OCI-LY1 (cell line): Measurements from ENCODE around the gene PBRM1.

Experiments used
- H2AFZ ChIP-seq: fragments of 200-600 bp; sonication (generic), shearing (Covaris generic); 2 replicates; pipeline ENCODE4 v1.6.0; 2014; ENCODE audit warnings: antibody characterized with exemption, mild to moderate bottlenecking, low read length
- H3F3A ChIP-seq: fragments of 200-600 bp; sonication (generic), shearing (Covaris generic); 2 replicates; pipeline ENCODE4 v1.6.0; 2014; ENCODE audit warnings: mild to moderate bottlenecking, antibody characterized with exemption, low read length, moderate library complexity; ENCODE audit not compliant: insufficient read depth
- H3K27ac ChIP-seq: fragments of 200-600 bp; sonication (generic); 2 replicates; pipeline ENCODE4 v1.5.1; 2014; ENCODE audit warnings: low read length, mixed run types, mild to moderate bottlenecking, low read depth; ENCODE audit not compliant: poor library complexity, severe bottlenecking
- H3K27me3 ChIP-seq: fragments of 200-600 bp; sonication (generic); 2 replicates; pipeline ENCODE4 v1.6.0; 2014; ENCODE audit warnings: antibody characterized with exemption, mild to moderate bottlenecking, low read length, moderate library complexity; ENCODE audit not compliant: insufficient read depth
- H3K36me3 ChIP-seq: fragments of 200-600 bp; sonication (generic); 2 replicates; pipeline ENCODE4 v1.6.1; 2014; ENCODE audit warnings: mild to moderate bottlenecking, antibody characterized with exemption, low read length, moderate library complexity, mixed read lengths; ENCODE audit not compliant: insufficient read depth
- H3K4me1 ChIP-seq: fragments of 200-600 bp; sonication (generic); 2 replicates; pipeline ENCODE4 v1.5.1; 2014; ENCODE audit warnings: mild to moderate bottlenecking, low read length, moderate library complexity; ENCODE audit not compliant: insufficient read depth, severe bottlenecking
- H3K4me2 ChIP-seq: fragments of 200-600 bp; sonication (generic), shearing (Covaris generic); 2 replicates; pipeline ENCODE4 v1.6.1; 2014; ENCODE audit warnings: low read length
- H3K4me3 ChIP-seq: fragments of 200-600 bp; sonication (generic); 2 replicates; pipeline ENCODE4 v1.5.1; 2014; ENCODE audit warnings: low read length, low read depth, mild to moderate bottlenecking, mixed read lengths; ENCODE audit not compliant: poor library complexity, severe bottlenecking
- H3K79me2 ChIP-seq: fragments of 200-600 bp; shearing (Covaris generic); 2 replicates; pipeline ENCODE4 v1.6.1; 2016; ENCODE audit warnings: mixed run types, low read length, mixed read lengths; ENCODE audit not compliant: insufficient read depth
- H3K9ac ChIP-seq: fragments of 200-600 bp; sonication (generic), shearing (Covaris generic); 2 replicates; pipeline ENCODE4 v1.6.1; 2014; ENCODE audit warnings: mild to moderate bottlenecking, low read length, mixed read lengths
- H3K9me2 ChIP-seq: fragments of 200-600 bp; sonication (generic), shearing (Covaris generic); 2 replicates; pipeline ENCODE4 v1.6.1; 2014; ENCODE audit warnings: low read depth, mild to moderate bottlenecking, low read length, mixed read lengths
- H3K9me3 ChIP-seq: fragments of 200-600 bp; shearing (Covaris generic); 2 replicates; pipeline ENCODE4 v1.6.1; 2014; ENCODE audit warnings: low read length, mixed read lengths
- H4K20me1 ChIP-seq: fragments of 200-600 bp; sonication (generic), shearing (Covaris generic); 2 replicates; pipeline ENCODE4 v1.6.0; 2016; ENCODE audit warnings: mild to moderate bottlenecking, low read length; ENCODE audit not compliant: insufficient read depth
- CTCF ChIP-seq: fragments of 200-600 bp; sonication (generic), shearing (Covaris generic); IDR thresholded peaks from 2 replicates; pipeline ENCODE4 v1.5.1; 2017; ENCODE audit warnings: mild to moderate bottlenecking, antibody characterized with exemption, low read length, moderate library complexity, mixed read lengths
- EZH2 ChIP-seq: fragments of 200-600 bp; sonication (generic), shearing (Covaris generic); IDR thresholded peaks from 2 replicates; pipeline ENCODE4 v1.8.0; 2017; ENCODE audit warnings: borderline replicate concordance, mixed run types, mild to moderate bottlenecking, antibody characterized with exemption, low read length, moderate library complexity, mixed read lengths

Gene PBRM1

GRCh38 chr3:52502001-52502400, 183.7 kb downstream of the PBRM1 start:
- Histone ChIP-seq H3K27me3 (no peaks in the 10 kb centered on the region; the same call in none of the 2 replicates), H3K27ac (no peak overlapping the region), H3K9ac (no peak overlapping the region), H3K9me3 (no peaks in the 10 kb centered on the region), H3K4me3 (no peak overlapping the region), H3F3A (no peaks in the 10 kb centered on the region), H2AFZ (no peak overlapping the region), H3K36me3 (no peaks in the 10 kb centered on the region), H3K4me2 (no peak overlapping the region), H3K79me2 (no peaks in the 10 kb centered on the region), H4K20me1 (no peaks in the 10 kb centered on the region), H3K4me1 (no peaks in the 10 kb centered on the region), H3K9me2 (no peaks in the 10 kb centered on the region)
- no peak for TF ChIP-seq EZH2
- no peak for TF ChIP-seq CTCF

GRCh38 chr3:52501046-52501445, 184.7 kb downstream of the PBRM1 start:
- no peaks in the 10 kb centered on the region for H3K36me3 ChIP-seq
- no peaks in the 10 kb centered on the region for H4K20me1 ChIP-seq
- no peaks in the 10 kb centered on the region for H3F3A ChIP-seq
- no peaks in the 10 kb centered on the region for H3K9me3 ChIP-seq
- no peak overlapping the region for H3K27ac ChIP-seq
- TF ChIP-seq EZH2: no peak
- TF ChIP-seq CTCF: no peak
- no peaks in the 10 kb centered on the region for H3K9me2 ChIP-seq
- no peak overlapping the region for H3K4me3 ChIP-seq
- no peak overlapping the region for H3K9ac ChIP-seq
- H3K4me2 ChIP-seq: no peak overlapping the region
- no peaks in the 10 kb centered on the region; the same call in none of the 2 replicates for H3K27me3 ChIP-seq
- H3K4me1 ChIP-seq: no peaks in the 10 kb centered on the region
- no peak overlapping the region for H2AFZ ChIP-seq
- H3K79me2 ChIP-seq: no peaks in the 10 kb centered on the region

GRCh38 chr3:52498137-52499054, 187.3 kb downstream of the PBRM1 start:
- Histone ChIP-seq H3K9me2 (no peaks in the 10 kb centered on the region), H3K36me3 (no peaks in the 10 kb centered on the region), H3K4me1 (no peaks in the 10 kb centered on the region), H3K27ac (no peak overlapping the region), H3K4me2 (no peak overlapping the region), H3K27me3 (no peaks in the 10 kb centered on the region; the same call in 1 of the 2 replicates), H3K9ac (no peak overlapping the region), H4K20me1 (no peaks in the 10 kb centered on the region), H3K79me2 (no peaks in the 10 kb centered on the region), H3K9me3 (no peaks in the 10 kb centered on the region), H3K4me3 (no peak overlapping the region), H3F3A (no peaks in the 10 kb centered on the region), H2AFZ (no peak overlapping the region)
- TF ChIP-seq CTCF (no peak), EZH2 (no peak)
